ENCODE results near the gene ACVR1B. TPM values are rescaled to one million over a fixed set of nuclear protein-coding genes. Genes with fewer than 3 reads are reported as not detected.

The ACVR1B gene
- total RNA-seq, 1 donor, result 10.5 TPM

DNA sequence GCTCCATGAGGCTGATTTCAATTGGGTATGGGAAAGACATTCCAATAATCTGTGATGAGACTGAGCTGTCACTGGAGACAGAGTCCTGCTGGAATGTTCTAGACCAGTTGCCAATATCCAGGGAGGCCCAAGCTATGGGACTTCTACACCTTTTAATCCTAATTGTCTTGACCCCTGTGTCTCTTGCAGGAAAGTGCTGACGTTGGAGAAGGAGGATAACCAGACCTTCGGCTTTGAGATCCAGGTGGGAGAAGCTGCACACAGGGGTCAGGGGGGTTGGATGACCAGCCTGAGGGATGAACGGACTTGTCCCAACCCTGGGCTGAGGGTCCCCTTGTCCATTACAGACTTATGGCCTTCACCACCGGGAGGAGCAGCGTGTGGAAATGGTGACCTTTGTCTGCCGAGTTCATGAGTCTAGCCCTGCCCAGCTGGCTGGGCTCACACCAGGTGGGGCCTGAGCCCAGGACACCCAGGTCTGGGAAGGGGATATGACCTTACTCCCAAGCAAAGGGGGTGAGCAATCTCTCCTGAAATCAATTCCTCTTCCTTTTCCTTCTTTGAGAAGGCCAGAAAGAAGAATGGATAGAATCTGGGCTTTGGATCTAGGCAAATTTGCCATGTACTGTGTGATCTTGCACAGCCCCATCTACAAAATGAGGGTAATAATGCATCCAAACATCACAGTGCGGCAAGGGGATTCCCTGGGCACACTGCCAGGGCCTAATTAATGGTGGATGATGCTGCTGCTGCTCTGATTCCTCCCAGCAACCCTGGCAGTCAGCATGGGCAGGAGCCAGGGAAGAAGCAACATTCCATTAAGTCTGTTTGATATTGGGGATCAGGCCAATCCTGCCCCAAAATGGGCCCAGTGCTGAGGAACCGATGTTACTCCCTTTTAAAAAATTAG is 59.4 kb downstream of the ACVR1B start:
- Histone ChIP-seq H3K79me2 (ENCODE audit: insufficient read depth, low read length) (no peaks in the 10 kb centered on the region), H3K4me1 (ENCODE audit: insufficient read depth, low read length) (peaks cover 5% of the 10 kb centered on the region), H3K27me3 (ENCODE audit: insufficient read depth, low read length) (peaks cover 24% of the 10 kb centered on the region), H3K27ac (ENCODE audit: low read depth, low read length) (no peak overlapping the region), H2AFZ (ENCODE audit: low read length) (peak overlapping the region; percentile 92), H3K36me3 (ENCODE audit: insufficient read depth, low read length) (no peaks in the 10 kb centered on the region), H3K4me3 (ENCODE audit: insufficient read depth, low read length) (no peak overlapping the region), H3K9me3 (ENCODE audit: low read depth, low read length) (no peaks in the 10 kb centered on the region), H3K4me2 (ENCODE audit: insufficient read depth, low read length) (peak overlapping the region; percentile 60), H4K20me1 (ENCODE audit: insufficient read depth, low read length) (no peaks in the 10 kb centered on the region)
- TF ChIP-seq, protein P1, sequence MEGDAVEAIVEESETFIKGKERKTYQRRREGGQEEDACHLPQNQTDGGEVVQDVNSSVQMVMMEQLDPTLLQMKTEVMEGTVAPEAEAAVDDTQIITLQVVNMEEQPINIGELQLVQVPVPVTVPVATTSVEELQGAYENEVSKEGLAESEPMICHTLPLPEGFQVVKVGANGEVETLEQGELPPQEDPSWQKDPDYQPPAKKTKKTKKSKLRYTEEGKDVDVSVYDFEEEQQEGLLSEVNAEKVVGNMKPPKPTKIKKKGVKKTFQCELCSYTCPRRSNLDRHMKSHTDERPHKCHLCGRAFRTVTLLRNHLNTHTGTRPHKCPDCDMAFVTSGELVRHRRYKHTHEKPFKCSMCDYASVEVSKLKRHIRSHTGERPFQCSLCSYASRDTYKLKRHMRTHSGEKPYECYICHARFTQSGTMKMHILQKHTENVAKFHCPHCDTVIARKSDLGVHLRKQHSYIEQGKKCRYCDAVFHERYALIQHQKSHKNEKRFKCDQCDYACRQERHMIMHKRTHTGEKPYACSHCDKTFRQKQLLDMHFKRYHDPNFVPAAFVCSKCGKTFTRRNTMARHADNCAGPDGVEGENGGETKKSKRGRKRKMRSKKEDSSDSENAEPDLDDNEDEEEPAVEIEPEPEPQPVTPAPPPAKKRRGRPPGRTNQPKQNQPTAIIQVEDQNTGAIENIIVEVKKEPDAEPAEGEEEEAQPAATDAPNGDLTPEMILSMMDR (IDR thresholded peaks at IDR 0.05; ENCODE audit: extremely low read depth, low read depth, low read length), result no peak
- DNase-seq (ENCODE audit: insufficient read length, low spot score, missing footprints), result peak; percentile 81

DNA sequence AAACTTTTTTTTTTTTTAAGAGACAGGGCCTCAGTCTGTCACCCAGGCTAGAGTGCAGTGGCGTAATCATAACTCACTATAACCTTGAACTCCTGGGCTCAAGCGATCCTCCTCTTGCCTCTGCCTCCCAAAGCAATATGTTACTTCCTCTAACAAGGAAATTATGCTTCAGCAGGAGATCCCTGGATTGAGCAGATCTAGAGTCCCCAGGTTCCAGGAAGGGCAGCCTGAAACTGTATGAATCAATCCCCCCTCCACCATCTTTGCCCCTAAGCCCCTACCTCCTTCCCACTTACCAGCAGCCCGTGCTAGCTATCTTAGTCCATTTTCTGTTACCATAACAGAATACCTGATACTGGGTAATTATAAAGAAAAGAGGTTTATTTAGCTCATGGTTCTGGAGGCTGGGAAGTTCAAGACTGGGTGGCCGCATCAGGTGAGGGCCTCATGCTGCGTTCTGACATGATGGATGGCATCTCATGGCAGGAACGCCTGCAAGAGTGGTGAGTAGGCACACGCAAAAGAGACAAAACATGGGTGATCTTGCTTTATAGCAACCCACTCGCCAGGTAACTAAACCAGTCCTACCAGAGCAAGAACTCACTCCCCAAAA is 60.2 kb downstream of the ACVR1B start:
- H3K36me3 ChIP-seq (ENCODE audit: insufficient read depth, low read length), result no peaks in the 10 kb centered on the region
- no peak overlapping the region for H3K4me3 ChIP-seq (ENCODE audit: insufficient read depth, low read length)
- peaks cover 18% of the 10 kb centered on the region for H3K27me3 ChIP-seq (ENCODE audit: insufficient read depth, low read length)
- no peaks in the 10 kb centered on the region for H3K79me2 ChIP-seq (ENCODE audit: insufficient read depth, low read length)
- no peak overlapping the region for H2AFZ ChIP-seq (ENCODE audit: low read length)
- no peaks in the 10 kb centered on the region for H4K20me1 ChIP-seq (ENCODE audit: insufficient read depth, low read length)
- H3K4me2 ChIP-seq (ENCODE audit: insufficient read depth, low read length), result no peak overlapping the region
- no peaks in the 10 kb centered on the region for H3K9me3 ChIP-seq (ENCODE audit: low read depth, low read length)
- peak; percentile 82 for DNase-seq (ENCODE audit: insufficient read length, low spot score, missing footprints)
- H3K4me1 ChIP-seq (ENCODE audit: insufficient read depth, low read length), result peaks cover 5% of the 10 kb centered on the region
- TF ChIP-seq, protein P1 (IDR thresholded peaks at IDR 0.05; ENCODE audit: extremely low read depth, low read depth, low read length), result no peak
- no peak overlapping the region for H3K27ac ChIP-seq (ENCODE audit: low read depth, low read length)

DNA sequence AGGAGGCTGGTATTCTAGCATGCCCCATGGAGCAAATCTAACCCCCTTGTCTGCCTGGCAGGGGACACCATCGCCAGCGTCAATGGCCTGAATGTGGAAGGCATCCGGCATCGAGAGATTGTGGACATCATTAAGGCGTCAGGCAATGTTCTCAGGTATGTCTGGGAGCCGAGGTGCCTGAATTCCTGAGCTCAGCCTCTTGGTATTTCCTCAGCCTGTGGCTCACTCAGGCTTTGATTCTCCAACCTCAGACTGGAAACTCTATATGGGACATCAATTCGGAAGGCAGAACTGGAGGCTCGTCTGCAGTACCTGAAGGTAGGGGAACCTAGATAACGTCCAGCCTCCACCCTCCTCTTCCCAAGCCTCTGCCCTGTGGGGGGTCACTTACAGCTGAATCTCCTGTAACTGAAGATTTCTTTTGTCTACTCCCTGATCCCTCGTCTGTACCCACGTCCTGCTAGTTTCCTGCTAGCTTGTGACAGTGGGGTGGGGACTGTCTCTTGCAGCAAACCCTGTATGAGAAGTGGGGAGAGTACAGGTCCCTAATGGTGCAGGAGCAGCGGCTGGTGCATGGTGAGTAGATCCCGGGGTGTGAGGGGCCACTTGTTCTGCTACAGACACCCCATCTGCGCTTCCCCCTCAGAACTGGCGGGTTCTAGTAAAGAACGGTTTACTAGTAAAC is 62.3 kb downstream of the ACVR1B start:
- Histone ChIP-seq H3K27ac (ENCODE audit: low read depth, low read length) (no peak overlapping the region), H3K9me3 (ENCODE audit: low read depth, low read length) (no peaks in the 10 kb centered on the region), H3K4me2 (ENCODE audit: insufficient read depth, low read length) (no peak overlapping the region), H3K36me3 (ENCODE audit: insufficient read depth, low read length) (no peaks in the 10 kb centered on the region), H4K20me1 (ENCODE audit: insufficient read depth, low read length) (no peaks in the 10 kb centered on the region), H3K79me2 (ENCODE audit: insufficient read depth, low read length) (no peaks in the 10 kb centered on the region), H3K27me3 (ENCODE audit: insufficient read depth, low read length) (no peaks in the 10 kb centered on the region), H3K4me3 (ENCODE audit: insufficient read depth, low read length) (no peak overlapping the region), H2AFZ (ENCODE audit: low read length) (no peak overlapping the region), H3K4me1 (ENCODE audit: insufficient read depth, low read length) (peaks cover 5% of the 10 kb centered on the region)
- DNase-seq (ENCODE audit: insufficient read length, low spot score, missing footprints), result peak; percentile 85
- TF ChIP-seq, protein P1 (IDR thresholded peaks at IDR 0.05; ENCODE audit: extremely low read depth, low read depth, low read length), result no peak

All from osteoblast (primary cell).